Tibial nerve (tissue), 3 donors: ENCODE measurements around the gene SLC22A31.

Source experiments
- CTCF ChIP-seq, 5 experiments: fragments of 200-600 bp in 3 of 5; fragments of 450-650 bp in 2 of 5; sonication (generic) in 3 of 5; IDR thresholded peaks; one replicate each; pipeline ENCODE4 v1.5.1; 2016 to 2019; ENCODE audit warnings: antibody characterized with exemption in 5 of 5, mild to moderate bottlenecking in 3 of 5, moderate library complexity in 2 of 5
- POLR2A ChIP-seq, 2 donors: fragments of 450-650 bp; IDR thresholded peaks; one replicate each; pipeline ENCODE4 v1.6.1; 2017; ENCODE audit warnings: antibody characterized with exemption in 2 of 2, mild to moderate bottlenecking in 2 of 2, moderate library complexity in 2 of 2

DNA sequence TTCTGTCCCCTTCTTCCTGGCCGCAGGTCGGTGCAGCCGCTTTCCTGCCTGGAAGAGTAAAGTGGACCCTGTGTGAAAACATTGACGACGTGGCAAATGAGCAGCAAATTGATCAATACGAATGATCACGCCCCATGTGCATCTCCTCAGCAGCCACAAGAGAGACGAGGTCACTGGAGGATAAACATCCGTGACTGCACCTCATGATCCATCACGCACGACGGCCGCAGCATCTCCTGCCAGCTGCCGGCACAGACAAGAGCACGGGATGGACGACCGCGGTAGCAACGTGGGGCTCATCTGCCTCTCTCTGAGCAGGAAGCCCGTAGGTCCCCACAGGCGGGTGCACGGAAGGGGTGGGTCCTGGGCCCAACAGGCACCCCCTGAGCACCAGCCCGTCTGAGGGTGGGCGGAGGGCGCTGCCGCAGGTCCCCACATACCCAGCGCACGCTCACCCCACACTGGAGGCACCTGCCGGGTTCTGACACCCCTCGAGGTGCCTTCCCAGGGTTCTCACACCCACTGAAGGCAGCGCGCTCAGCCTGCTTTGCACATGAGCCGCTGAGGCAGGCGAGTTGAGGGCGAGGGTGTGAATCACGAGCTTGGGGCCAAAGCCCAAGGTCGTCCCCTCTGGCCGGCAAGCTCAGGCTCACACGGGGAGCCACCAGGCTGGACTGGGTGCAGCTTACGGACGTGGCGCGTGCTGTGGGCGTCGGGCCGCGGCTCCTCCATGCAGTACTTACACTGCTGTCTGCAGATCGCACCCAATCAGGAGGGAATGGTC lies 41.1 kb downstream of the SLC22A31 start:
- TF ChIP-seq CTCF (IDR thresholded peaks at IDR 0.05) (no peak), POLR2A (IDR thresholded peaks at IDR 0.05) (no peak)
